GM18511 (cell line): ENCODE results near the gene NRARP.

Experiments
- ATAC-seq: cut with Tn5 transposase; IDR thresholded peaks from one replicate; pipeline ENCODE4 v1.9.1; 2021; ENCODE audit warnings: mild to moderate bottlenecking, moderate library complexity; ENCODE audit not compliant: unreplicated experiment

Gene NRARP

GRCh38 chr9:137323531-137324331, 21.7 kb upstream of the NRARP start:
- no peak for ATAC-seq

DNA sequence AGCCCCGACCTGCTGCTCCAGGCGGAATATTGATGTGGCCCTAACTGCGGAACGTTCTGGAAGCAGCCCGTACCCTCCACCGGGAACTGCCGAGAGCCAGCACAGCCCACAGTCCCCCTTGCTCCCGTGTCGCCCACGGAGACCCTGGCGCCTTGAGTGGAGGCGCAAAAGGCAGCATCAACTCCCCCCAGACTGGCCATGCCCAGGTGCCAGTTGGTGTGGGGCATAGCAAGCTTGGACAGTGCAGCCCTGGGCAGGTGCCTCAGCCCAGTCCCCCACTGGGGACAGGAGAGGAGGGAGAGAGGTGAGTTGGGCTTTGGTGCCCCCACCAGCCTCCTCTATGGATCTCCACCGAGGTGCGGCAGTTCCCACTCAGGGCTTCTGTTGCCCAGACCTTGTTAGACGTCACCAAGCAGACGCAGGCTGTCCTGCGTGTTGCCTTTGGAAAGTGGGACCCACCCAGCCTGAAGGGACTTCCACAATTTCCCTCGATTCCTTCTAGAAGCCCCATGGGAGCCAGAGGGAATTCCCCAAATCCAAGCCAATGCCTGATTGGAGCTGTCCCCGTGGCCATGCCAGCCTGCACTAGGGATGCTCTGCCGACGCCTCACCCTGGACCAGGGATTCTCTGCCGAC, 19.8 kb upstream of the NRARP start:
- ATAC-seq: no peak

DNA sequence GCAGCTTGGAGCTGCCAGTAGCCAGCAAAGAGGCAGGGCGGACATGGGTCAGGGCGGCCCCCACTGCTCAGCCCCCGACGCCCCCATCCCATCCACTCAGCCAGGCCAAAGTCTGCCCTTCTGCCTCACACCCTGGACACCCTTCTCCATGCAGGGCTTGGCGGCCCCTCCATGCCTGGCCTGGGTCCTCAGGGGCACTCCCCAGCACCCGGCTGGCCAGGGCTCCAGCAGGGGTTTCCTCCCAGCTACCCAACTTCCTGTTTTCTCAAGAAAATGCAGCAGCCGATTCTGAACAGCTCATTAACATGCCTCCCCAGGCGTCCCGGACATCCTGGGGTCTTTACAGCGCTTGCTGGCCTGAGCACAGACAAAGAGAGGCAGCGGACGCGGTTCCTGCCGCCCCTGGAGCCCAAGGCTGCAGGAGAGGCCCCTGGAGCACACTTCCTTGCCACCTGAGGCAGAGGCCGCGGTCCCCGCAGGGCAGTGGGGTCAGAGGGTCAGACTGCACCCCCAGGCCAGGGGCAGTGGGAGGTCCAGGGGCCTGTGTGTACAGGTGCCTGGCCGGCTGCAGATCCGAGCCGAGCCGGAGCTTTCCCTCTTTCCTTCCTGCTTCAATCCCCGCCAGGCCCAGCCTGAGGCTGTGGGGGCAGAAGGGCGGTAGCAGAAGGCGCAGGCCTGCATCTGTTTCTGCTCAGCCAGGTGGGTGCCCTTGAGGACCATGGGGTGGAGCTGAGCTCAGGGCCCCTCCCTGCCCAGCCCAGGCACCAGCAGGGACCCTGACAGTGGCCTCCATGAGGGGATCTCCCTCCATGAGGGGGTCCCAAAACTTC, 18.7 kb upstream of the NRARP start:
- ATAC-seq: no peak

DNA sequence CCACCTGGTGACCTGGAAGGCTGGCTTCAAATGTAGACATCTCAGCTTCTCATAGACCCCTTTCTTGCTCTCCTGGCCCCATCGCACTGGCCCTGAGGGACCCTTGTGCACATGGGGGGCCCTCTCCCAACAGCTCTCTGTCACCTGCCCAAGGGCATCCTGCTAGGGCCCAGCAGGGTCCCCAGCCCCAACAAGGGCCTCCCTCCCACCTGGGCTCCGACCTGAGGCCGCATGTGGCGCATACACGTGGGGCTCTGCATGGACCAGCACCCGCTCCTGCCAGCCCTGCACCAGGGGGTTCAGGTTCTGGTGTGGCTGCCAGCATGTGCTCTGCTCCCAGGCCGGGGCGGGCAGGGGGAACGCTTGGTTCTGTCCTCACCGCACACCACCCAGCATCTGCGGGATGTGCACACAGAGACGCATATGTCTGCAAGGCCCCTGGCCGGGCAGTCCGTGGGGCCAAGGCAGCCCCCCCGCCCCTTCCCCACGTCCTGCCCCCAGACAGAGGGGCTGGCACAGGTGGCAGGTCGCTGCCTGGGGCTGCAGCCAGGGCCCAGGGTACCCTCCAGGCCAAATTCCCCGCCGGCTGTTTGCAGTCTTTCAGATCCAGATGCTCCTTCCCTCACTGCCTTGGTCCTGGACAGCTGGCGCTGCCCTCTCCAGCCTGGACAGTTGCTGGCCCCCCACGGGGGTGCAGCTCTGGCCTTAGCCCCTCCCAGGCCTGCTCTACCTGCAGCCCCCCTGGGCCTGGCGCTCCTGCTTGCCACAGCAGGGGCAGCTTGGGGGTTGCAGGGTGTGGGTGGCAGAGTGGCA, 17.9 kb upstream of the NRARP start:
- ATAC-seq: no peak

GRCh38 chr9:137319011-137319738, 17.1 kb upstream of the NRARP start:
- no peak for ATAC-seq

DNA sequence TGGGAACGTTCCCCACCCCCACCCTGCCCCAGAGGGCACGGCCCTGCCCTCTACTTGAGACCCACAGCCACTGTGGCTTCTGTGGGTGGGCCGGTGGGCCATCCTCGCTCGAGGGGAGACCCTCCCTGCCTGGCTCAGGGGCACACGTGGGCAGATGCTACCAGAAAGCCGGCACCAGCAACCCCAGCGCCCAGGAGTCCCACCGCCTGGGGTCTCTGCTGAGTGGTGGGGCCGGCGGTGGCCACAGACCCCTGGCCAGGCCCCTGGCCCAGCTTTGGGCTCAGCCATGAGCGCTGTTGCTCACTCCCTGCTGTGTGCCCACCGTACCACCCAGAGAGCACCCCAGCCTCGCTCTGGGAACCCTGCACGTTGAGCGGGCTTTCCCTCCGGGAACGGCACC, 16.5 kb upstream of the NRARP start:
- ATAC-seq: no peak

GRCh38 chr9:137317718-137318511, 15.8 kb upstream of the NRARP start:
- no peak for ATAC-seq

DNA sequence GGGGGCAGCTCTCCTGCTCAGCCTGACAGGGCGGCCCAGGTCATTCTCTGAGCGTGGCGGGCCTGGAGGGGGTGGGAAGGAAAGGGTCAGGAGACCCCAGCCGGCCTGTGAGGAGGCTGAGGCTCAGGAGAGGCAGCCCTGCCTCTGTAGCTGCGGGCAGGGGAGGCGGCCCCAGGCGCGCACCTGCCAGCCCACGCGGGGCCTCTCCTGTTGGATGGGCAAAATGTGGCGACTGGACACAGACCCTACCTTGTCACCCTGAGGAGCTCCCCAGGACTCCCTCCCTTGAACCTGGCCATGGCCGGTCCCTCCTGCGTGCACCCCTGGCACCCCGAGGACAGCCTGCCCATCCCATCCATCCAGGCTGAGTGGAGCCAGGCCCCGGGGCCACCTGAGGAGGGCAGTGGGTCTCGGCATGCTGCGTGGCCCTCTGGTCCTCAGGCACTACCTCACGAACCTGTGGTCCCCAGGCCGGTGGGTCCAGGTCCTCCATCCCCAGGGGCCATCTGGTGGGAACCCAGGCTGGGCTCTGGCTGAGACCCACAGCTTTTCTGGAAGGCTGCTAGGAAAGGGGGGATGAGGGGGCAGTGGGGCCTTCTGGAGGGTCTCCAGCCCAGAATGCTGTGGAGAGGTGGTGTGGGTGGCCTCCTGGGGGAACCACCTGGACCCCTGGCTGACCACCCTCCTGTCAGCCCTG, 15.1 kb upstream of the NRARP start:
- no peak for ATAC-seq

GRCh38 chr9:137316012-137316981, 14.2 kb upstream of the NRARP start:
- ATAC-seq: no peak

GRCh38 chr9:137315581-137316011, 13.5 kb upstream of the NRARP start:
- ATAC-seq: no peak

DNA sequence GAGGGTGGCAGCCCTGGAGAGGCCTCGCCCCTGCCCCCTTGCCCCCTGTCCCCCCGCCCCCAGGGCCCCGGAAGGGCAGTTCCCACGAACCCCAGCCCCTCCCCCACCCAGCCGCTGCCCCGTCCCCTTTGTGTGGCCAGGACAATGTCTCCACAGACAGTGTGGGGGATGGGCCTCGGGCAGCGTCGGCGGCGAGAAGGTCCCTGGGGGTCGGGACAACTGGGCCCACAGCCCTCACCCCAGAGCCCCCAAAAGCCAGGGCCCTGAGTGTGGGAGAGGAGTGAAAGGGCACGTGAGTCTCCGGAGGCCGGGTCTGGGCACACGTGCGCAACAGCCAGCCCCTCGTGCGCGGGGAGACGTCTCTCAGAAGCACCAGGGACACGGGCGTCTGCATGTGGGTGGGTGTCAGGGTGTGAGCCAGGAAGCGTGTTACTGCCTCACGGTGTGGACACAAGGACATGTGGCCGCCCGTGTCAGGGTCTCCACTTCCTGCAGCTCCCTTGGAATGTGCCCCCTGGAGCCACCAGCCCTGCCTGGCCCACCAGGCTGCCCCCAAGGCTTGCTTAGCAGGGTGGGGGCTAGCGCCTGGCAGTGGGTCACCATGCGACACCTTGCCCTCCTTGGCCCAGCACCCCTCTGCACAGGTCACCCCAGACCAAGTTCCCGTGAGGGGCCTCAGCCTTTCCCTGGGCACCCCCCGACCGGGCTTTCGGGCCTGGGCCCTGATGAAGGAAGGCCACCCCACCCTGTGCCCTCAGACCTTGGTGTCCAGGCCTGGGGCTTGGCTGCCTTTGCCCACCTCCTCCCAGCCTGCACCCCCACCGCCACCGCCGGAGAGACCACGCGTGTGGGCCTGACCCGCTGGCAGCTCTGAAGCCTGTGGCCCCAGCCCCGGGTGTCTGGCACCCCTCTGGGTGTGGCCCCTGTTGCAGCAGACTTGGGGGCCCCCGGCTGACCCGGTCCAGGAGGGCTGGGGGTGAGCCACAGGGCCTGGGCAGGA, 12.8 kb upstream of the NRARP start:
- ATAC-seq: no peak

GRCh38 chr9:137313956-137314560, 12.0 kb upstream of the NRARP start:
- no peak for ATAC-seq

- ATAC-seq: no peak
Observed at GRCh38 chr9:137313326-137313936, 11.4 kb upstream of the NRARP start.

DNA sequence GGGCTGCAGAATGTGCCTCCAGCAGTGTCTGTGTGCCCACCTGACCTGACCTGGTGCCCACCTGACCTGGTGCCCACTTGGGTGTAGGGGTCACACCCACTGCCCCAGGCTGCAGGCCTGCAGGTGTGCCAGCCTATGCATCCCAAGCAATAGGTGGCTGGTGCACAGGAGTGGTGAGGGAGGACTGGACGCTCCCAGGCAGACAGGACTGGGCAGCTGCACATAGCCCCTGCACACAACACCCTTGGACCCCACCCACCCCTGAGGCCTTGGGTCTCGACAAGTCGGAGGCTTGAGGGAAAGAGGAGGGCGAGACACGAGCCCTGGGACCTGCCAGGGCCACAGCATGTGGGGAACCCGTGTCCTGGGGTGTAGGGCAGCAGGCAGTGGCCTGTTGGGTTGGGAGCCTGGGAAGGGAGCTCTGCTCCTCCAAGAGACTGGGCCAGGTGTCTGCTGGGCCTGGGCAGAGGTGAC, 10.8 kb upstream of the NRARP start:
- no peak for ATAC-seq
